Breast epithelium (tissue), 3 donors: ENCODE data around the gene SMARCA4.

Experiments used
- CTCF ChIP-seq, 3 donors: fragments of 450-650 bp; IDR thresholded peaks; one replicate each; pipeline ENCODE4 v1.5.1; 2016 to 2017; ENCODE audit warnings: antibody characterized with exemption in 3 of 3, mild to moderate bottlenecking in 3 of 3, moderate library complexity in 3 of 3
- POLR2A ChIP-seq: fragments of 450-650 bp; IDR thresholded peaks from one replicate; pipeline ENCODE4 v1.6.1; 2016; ENCODE audit warnings: antibody characterized with exemption, mild to moderate bottlenecking, moderate library complexity
- POLR2AphosphoS5 ChIP-seq, 3 donors: sonication (generic); formaldehyde crosslinking; IDR thresholded peaks; one replicate each; pipeline ENCODE4 v1.6.1; 2017; ENCODE audit warnings: antibody characterized with exemption in 3 of 3

- TF ChIP-seq CTCF (IDR thresholded peaks at IDR 0.05): no peak
- no peak for TF ChIP-seq POLR2AphosphoS5 (IDR thresholded peaks at IDR 0.05)
- no peak for TF ChIP-seq POLR2A
Measured at GRCh38 chr19:11108746-11109145, 147.9 kb downstream of the SMARCA4 start.
